KMS-11 (cell line): ENCODE measurements around the gene ZCCHC18.

Source experiments
- H2AFZ ChIP-seq: fragments of 200-600 bp; sonication (generic); 2 replicates; pipeline ENCODE4 v1.6.1; 2016; ENCODE audit warnings: antibody characterized with exemption, mixed run types, low read depth
- H3K27ac ChIP-seq: fragments of 200-600 bp; sonication (generic); 2 replicates; pipeline ENCODE4 v1.6.1; 2016; ENCODE audit warnings: mild to moderate bottlenecking, mixed run types
- H3K27me3 ChIP-seq: fragments of 200-600 bp; sonication (generic); 2 replicates; pipeline ENCODE4 v1.6.1; 2017; ENCODE audit warnings: mild to moderate bottlenecking, low read depth, mixed run types, moderate library complexity; ENCODE audit not compliant: insufficient read depth
- H3K36me3 ChIP-seq: fragments of 200-600 bp; sonication (generic); 2 replicates; pipeline ENCODE4 v1.6.1; 2017; ENCODE audit warnings: mild to moderate bottlenecking, mixed run types; ENCODE audit not compliant: insufficient read depth
- H3K4me1 ChIP-seq: fragments of 200-600 bp; sonication (generic); 2 replicates; pipeline ENCODE4 v1.6.1; 2016; ENCODE audit warnings: mild to moderate bottlenecking, low read depth, mixed run types; ENCODE audit not compliant: poor library complexity, severe bottlenecking
- H3K4me2 ChIP-seq: fragments of 200-600 bp; sonication (generic); 2 replicates; pipeline ENCODE4 v1.7.0; 2016; ENCODE audit warnings: mild to moderate bottlenecking, mixed run types
- H3K4me3 ChIP-seq: fragments of 200-600 bp; sonication (generic); IDR thresholded peaks from 2 replicates; pipeline ENCODE4 v1.6.1; 2017; ENCODE audit warnings: low read depth, low read length, mixed read lengths; ENCODE audit not compliant: insufficient read depth
- H3K79me2 ChIP-seq: fragments of 200-600 bp; sonication (generic); 2 replicates; pipeline ENCODE4 v1.6.1; 2016; ENCODE audit warnings: low read depth, mixed run types; ENCODE audit not compliant: insufficient read depth
- H3K9ac ChIP-seq: fragments of 200-600 bp; sonication (generic); 2 replicates; pipeline ENCODE4 v1.6.1; 2016; ENCODE audit warnings: mild to moderate bottlenecking, mixed run types
- H4K20me1 ChIP-seq: fragments of 200-600 bp; sonication (generic); 2 replicates; pipeline ENCODE4 v1.6.1; 2016; ENCODE audit warnings: mild to moderate bottlenecking, mixed run types; ENCODE audit not compliant: insufficient read depth
- TF ChIP-seq, protein P1 (sequence below): fragments of 200-600 bp; sonication (generic); conservative IDR thresholded peaks from 2 replicates; pipeline ENCODE4 v1.6.1; 2017; ENCODE audit warnings: low read depth, mild to moderate bottlenecking, antibody characterized with exemption, low read length, moderate library complexity, mixed read lengths

Gene ZCCHC18

DNA sequence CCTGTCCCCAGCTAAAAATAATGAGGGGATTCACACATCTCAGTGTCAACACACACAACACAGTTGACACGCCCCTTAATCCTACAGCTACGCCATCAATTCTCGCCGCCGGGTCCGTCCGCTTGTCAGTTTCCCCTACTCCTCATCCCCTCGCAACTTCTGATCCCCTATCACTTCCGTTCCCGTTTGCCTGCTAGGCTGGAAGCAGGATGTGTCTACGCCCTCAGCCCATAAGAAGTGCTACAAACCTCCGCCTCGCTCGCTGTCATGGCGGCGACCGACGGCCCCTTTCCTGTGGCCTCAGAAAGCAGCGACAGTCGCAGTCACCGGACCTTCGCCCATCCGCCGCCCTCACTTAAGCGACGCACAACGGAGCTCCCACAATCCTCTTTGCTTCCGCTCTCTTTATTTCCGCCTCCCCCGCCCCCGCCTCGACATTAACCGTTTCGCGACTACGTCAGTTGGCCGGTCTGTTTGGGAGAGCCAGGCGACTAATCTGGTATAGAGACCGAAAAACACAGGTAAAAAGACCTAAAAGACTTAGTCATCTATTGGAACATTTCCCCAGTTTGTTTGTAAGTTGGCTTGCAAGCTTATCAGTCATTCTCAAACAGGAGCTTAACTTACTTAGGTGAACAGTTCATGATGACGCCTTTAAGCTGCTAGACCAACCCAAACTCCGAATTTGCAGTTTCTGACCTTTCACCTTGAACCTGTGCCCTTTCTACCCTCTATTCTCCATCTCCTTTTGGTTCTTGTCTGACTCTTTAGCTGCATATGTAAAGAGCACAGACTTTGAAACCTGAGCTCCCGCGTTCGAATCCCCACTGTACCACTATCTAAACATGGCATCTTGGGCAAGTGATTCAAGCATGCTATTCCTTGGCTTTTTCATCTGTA lies 44.6 kb downstream of the ZCCHC18 start, which contains the start of gene SLC25A53:
Gene SLC25A53, minus strand, starts transcription at position 380 of the 900 bp plus-strand sequence. CDS start 51,752 bp downstream, outside the sequence.
- H3K27me3 ChIP-seq, result no peaks in the 10 kb centered on the region
- no peaks in the 10 kb centered on the region for H3K36me3 ChIP-seq
- H3K4me2 ChIP-seq, result peak within 1 kb of the TSS; percentile 92
- H2AFZ ChIP-seq, result peak within 1 kb of the TSS; percentile 62
- H3K4me3 ChIP-seq, result peak within 1 kb of the TSS; percentile 6
- H3K9ac ChIP-seq, result peak within 1 kb of the TSS; percentile 71
- H4K20me1 ChIP-seq, result no peaks in the 10 kb centered on the region
- H3K27ac ChIP-seq, result peak within 1 kb of the TSS; percentile 85
- TF ChIP-seq, protein P1, sequence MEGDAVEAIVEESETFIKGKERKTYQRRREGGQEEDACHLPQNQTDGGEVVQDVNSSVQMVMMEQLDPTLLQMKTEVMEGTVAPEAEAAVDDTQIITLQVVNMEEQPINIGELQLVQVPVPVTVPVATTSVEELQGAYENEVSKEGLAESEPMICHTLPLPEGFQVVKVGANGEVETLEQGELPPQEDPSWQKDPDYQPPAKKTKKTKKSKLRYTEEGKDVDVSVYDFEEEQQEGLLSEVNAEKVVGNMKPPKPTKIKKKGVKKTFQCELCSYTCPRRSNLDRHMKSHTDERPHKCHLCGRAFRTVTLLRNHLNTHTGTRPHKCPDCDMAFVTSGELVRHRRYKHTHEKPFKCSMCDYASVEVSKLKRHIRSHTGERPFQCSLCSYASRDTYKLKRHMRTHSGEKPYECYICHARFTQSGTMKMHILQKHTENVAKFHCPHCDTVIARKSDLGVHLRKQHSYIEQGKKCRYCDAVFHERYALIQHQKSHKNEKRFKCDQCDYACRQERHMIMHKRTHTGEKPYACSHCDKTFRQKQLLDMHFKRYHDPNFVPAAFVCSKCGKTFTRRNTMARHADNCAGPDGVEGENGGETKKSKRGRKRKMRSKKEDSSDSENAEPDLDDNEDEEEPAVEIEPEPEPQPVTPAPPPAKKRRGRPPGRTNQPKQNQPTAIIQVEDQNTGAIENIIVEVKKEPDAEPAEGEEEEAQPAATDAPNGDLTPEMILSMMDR, result no peak
- H3K79me2 ChIP-seq, result no peaks in the 10 kb centered on the region
- H3K4me1 ChIP-seq, result peaks cover 4% of the 10 kb centered on the region
